Coronary artery (tissue), 2 donors: Measurements from ENCODE around the gene GUCD1.

Experiments used
- DNase-seq: peaks from one replicate; pipeline ENCODE4 v3.0.0-alpha.2; 2017; ENCODE audit warnings: low spot score
- H3K27ac ChIP-seq, 2 donors: fragments of 200-600 bp; sonication (generic); one replicate each; pipeline ENCODE4 v1.5.1; 2016 to 2019
- H3K4me3 ChIP-seq: fragments of 200-600 bp; sonication (generic); 2 replicates; pipeline ENCODE4 v1.5.1; 2016; ENCODE audit warnings: mild to moderate bottlenecking, moderate library complexity
- TF ChIP-seq, protein P1 (sequence below): fragments of 200-600 bp; sonication (generic); IDR thresholded peaks from one replicate; pipeline ENCODE4 v1.5.1; 2019; ENCODE audit warnings: antibody characterized with exemption

GUCD1 gene

DNA sequence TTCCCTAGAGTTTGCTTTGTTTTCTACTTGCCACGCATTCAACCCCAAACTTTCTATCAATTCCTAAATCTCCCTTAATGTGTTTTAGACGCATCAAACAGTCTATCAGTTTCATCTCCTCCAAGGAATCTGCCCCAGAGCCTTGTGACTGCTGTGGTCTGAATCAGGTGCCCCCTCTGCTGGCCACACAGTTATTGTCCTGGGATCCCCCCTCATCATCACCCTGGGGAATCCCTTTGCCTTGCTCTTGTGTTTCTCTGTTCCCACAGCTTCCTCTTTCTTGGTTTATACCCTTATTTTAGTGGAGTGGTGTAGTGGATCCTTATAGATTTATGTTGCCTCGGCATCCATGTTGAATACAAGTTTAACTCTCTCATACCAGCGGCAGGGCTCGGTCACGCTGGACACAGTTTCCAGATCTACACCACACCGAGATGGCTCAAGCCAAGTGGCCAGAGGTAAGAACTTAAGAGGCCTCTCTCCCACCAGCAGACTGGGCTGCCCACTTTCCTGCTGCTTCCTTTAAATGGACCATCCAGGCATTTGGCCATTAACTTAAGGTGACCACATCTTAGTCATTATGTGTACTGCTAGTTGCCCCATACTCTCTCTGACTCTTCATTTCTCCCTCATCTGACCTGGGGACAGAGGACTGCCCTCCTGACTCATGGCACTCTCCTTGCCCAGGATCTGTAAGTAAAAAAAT is 51.6 kb downstream of the GUCD1 start:
- Histone ChIP-seq H3K4me3 (no peak overlapping the region), H3K27ac (no peak overlapping the region)
- DNase-seq = no peak
- TF ChIP-seq, protein P1, sequence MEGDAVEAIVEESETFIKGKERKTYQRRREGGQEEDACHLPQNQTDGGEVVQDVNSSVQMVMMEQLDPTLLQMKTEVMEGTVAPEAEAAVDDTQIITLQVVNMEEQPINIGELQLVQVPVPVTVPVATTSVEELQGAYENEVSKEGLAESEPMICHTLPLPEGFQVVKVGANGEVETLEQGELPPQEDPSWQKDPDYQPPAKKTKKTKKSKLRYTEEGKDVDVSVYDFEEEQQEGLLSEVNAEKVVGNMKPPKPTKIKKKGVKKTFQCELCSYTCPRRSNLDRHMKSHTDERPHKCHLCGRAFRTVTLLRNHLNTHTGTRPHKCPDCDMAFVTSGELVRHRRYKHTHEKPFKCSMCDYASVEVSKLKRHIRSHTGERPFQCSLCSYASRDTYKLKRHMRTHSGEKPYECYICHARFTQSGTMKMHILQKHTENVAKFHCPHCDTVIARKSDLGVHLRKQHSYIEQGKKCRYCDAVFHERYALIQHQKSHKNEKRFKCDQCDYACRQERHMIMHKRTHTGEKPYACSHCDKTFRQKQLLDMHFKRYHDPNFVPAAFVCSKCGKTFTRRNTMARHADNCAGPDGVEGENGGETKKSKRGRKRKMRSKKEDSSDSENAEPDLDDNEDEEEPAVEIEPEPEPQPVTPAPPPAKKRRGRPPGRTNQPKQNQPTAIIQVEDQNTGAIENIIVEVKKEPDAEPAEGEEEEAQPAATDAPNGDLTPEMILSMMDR = peak; percentile 54

DNA sequence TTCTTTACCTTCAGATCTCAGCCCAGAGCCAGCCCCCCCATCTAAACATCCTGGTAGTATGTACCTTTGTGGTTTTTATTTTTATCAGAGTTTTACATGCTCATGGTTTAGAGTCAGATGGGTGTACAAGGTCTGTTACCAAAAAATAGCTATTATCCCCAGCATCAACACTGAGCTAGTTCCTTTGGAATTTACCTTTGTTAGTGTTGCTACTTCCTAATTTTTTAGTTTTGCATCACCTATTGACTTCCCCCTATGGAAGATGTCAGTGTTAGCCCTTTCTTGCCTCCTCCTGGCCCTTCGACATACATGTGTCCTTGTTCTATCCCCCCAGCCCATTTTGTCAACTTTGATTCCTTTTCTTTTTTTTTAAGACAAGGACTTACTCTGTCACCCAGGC is 52.4 kb downstream of the GUCD1 start:
- no peak overlapping the region for H3K27ac ChIP-seq
- H3K4me3 ChIP-seq = no peak overlapping the region
- TF ChIP-seq, protein P1 = no peak
- DNase-seq = no peak

DNA sequence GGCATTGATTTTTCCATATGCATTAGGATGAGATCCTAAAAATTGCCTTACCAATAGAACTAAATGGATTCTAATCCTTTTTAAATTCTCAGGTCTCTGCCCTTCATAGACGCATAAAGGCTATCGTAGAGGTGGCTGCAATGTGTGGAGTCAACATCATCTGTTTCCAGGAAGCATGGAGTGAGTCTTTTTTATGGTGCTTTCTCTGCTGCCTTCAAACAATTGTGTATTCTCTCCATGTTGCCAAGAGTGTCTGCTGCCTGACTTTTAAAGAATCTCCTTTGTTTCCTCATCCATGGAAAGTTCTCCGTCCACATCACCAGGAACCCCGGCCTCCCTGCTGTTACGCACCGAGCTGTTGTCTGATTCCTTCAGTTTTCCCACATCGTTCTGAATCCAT is 52.9 kb downstream of the GUCD1 start:
- DNase-seq = no peak
- Histone ChIP-seq H3K4me3 (no peak overlapping the region), H3K27ac (no peak overlapping the region)
- TF ChIP-seq, protein P1 = no peak

DNA sequence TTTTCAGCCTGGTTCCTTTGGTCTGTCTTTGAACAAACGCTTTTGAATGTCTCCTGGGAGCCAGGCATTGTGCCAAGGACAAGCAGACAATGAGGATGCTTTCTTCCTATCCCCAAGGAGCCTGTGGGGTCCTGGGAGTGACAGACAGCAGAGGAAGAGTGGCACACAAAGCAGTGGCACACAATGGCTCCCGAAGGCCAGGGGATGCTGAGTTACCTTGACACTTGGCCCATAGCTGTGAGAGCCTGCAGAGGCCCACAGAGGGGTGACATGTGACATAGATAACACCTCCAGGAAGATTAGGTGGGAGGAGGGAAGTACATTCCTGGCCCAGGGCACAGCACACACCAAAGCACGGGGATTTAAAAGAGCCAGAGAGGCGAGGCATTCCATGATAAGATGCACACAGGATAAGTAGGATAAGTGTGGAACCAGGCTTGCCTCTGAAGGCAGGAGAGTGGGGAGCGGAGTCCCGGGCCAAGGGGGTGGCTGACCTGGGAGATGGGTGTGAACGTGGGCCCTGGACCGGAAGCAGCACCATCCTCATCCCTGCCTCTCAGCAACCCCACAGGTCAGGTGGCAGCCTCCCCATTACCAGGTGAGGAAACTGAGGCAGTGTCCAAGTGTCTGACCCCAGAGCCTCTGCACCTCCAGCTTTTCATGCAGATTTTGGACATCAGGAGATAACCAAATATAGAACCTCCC is 53.5 kb downstream of the GUCD1 start:
- H3K27ac ChIP-seq = no peak overlapping the region
- no peak overlapping the region for H3K4me3 ChIP-seq
- TF ChIP-seq, protein P1 = no peak
- DNase-seq = no peak

DNA sequence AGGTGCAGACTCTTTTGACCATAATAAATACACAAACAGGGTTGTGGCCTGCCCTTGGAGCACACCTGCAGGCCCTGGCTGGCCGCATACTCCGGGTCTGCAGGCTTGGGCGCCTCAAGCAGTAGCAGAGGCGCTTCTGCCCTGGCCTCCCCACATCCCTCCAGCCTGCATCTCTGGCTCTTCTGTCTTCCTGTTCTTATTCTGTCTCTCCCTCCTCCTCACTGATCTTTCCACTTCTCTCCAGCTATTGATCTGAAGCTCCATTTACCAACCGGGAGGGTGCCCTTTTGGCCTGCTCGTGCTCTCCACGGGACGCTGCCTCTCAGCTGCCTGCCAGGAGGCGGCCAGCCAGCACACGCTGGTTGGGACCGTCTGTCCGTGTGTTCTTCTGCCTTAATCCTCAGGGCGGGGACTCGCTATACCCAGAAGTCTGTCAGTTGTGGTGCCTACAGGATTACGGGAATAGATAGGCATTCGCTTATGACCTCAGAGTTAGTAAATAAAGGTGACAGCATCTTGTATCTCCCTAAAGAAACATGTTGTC is 54.6 kb downstream of the GUCD1 start:
- Histone ChIP-seq H3K4me3 (no peak overlapping the region), H3K27ac (no peak overlapping the region)
- TF ChIP-seq, protein P1 = no peak
- no peak for DNase-seq

DNA sequence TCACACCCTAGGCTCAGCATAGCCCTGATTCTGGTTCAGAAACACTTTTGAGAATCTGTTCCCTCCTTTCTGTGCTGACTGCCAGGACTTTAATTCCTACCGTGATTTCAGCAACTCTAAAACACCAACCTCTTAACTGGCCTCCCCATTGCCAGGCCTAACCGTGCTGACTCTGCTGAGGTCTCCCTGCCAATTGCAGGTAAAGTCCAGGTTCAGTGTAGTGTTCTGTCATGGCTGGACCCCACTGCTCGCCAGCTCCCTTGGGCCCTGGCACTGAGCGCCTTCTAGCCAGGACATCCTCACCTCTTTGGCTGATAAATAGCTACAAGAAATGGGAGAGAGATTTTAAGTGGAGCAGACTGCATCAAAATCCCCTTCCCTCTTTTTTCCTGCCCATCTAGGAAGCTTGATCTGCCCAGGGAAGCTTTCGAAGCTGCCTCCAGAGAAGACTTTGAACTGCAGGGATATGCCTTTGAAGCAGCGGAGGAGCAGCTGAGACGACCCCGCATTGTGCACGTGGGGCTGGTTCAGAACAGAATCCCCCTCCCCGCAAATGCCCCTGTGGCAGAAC is 55.1 kb downstream of the GUCD1 start:
- no peak for DNase-seq
- Histone ChIP-seq H3K4me3 (no peak overlapping the region), H3K27ac (no peak overlapping the region)
- TF ChIP-seq, protein P1 = no peak
